SKM-1 treated with dmso at 0.1 percent for 144 hours (cell line): Measurements from ENCODE around the gene RALGAPA2.
A peak's percentile ranks its signal among the peaks of the same experiment; 100 is the strongest.
"Not testable (repeated sequence)": the region's sequence is repeated elsewhere in the genome, so short reads cannot be mapped to it uniquely, and the experiment has no call there.

Source experiments
- DNase-seq: peaks from one replicate; lab custom pipeline; 2025; ENCODE audit not compliant: unreplicated experiment; lab: John Stamatoyannopoulos, UW

Gene RALGAPA2

DNA sequence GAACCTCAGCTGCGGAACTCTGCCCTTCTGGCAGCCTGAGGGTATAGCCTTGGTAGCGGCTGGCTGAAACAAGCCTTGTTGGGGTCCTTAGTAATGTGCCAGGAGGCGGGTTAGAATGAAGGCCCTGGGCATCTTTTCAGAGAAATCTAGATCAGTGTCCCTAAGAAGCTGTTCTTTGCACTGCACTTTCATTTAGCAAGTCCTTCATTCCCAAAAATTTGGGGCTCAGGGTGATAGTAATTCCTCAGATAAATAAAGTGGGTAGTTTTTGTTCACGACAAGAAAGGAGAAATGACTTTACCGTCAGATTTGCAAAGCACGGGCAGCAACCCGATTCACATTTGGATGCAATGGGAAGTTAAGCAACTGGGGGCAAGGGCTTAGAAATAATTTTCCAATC is 341.4 kb downstream of the RALGAPA2 start:
- DNase-seq, result no peak

GRCh38 chr20:20370094-20370575 is 342.3 kb downstream of the RALGAPA2 start:
- DNase-seq, result no peak

GRCh38 chr20:20369250-20370093 is 343.0 kb downstream of the RALGAPA2 start:
- DNase-seq, result no peak

- no peak for DNase-seq
Measured at GRCh38 chr20:20368418-20369249, 343.8 kb downstream of the RALGAPA2 start.

- no peak for DNase-seq
Measured at GRCh38 chr20:20367575-20368417, 344.6 kb downstream of the RALGAPA2 start, which contains the start of gene INSM1. Gene INSM1 (plus strand): TSS chr20:20368104. CDS start chr20:20368268, 164 bp downstream.

DNA sequence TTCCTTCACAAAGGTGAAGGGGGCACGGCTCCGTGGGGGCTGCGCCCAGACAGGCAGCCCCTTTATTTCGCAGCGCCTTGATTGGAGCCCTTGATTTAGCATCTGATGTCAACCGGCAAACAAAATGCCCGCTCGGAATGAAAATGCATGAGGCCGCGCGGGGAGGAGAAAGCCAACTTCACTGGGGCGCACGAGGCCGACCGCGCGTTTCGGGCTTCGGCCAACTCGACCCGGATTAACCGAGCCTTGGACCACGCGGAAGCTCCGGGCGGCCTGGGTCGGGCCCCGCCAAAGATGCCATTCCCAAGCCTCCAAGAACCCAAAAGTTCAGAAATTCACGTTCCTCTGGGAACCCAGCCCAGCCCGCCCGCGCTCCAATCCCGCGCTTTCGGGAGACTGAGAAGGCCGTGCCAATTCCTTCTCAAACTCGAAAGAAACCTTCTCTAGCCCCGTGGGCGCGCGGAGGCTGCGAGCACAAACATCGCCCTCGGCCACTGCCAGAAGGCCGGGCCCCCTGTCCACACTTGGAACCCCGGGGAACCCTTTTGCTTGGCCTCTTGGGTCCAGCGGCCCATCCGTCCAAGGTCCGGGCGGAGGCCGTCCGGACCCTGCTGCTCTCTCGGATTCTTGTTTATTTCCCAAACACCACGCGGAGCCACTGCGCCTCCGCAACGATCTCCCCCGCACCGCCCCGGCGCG is 345.4 kb downstream of the RALGAPA2 start:
- no peak for DNase-seq

DNA sequence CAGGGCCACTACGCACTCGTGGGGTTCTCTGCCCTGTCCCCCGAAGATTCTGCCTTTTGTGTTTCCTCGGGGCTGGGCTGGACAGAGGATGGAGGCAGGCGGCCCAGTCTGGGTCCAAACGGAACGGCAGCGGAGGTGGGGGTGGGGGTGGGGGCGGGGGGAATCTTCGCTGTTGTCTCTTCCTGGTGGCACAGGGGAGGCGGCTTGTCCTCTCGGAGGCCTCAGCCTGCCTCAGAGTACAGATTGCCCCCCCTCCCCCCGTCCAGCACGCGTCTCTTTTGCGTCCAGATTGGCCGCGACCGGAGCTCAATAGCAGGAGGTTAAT is 345.9 kb downstream of the RALGAPA2 start:
- DNase-seq, result no peak

- DNase-seq, result no peak
Measured at GRCh38 chr20:20365480-20366161, 346.8 kb downstream of the RALGAPA2 start.

DNA sequence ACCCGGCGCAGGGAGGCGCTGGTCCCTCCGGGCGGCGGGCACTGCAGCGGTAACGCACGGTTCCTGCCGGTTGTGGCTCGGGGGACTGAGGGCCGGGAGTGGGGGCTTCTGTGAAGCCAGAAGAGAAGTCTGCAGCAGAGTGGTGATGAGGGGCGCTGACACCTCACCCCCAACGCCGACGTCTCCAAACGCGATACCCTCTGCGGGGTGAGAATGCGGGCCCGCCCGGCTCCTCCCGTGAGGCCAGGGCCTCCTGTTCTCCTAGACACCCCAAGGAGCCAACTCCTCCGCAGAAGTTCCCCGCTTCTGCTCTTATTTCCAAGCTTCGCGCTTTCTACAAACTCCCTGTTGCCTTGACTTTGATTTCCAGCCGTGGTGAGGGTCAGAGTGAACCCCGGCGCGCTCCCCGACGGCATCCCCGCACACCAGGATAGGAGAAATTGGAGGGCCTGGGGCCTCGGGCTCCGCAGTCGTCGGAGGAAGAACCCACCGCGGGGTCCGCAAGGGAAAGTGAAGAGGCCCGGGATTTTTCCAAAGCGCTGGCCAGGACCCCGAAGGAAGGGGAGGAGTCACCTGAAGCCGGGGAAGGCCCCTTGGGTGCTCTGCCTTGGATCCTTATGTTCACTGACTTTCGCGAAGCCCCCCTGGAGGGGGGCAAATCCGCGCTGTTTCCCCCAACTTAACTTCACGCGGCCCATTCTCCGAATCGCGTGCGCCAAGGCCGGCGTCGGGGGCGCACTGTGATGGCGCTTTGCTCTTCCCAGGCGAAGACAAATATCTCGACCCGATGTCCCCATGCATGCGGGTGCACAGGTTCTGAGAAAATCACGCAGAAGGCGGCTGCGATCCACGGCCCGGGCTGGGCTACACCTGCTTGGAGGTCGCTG is 347.6 kb downstream of the RALGAPA2 start:
- DNase-seq, result no peak

DNA sequence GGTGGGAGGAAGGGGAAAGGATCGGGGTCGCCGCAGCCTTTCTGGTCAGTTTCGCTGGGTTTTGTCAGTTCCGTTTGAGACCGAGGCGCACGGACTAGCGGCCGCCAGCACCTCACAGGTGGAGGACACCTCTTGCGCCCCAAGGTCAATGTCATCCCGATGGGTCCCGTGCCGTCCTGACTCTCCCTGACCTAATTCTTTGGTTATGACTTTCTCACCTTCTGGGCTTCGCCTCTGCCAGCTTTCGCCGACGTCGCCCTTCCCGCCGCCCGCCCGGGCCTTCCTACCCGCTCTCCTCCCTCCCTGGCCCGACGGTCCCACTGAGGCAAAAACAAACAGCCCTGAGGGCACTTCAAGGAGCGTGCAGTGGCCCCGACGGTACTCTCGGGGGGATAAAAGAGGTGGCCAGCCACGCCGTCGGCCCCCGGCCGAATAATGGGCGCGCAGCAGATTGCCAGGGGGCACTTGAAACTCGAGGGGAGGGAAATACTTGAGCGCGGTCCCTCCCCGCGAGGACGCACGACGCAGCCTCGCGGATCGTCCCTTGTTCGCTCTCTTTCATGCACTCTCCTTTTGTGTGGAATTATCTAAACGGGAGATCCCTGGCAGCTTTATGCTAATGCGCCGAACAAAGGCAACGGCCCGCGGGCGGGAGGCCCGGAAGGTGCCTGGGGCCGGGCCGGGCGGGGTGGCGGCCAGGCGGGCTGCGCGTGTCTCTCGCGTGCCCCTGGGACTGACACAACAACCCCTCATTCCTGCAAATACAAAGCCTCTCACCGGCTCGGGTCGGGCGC is 348.4 kb downstream of the RALGAPA2 start:
- no peak for DNase-seq

DNA sequence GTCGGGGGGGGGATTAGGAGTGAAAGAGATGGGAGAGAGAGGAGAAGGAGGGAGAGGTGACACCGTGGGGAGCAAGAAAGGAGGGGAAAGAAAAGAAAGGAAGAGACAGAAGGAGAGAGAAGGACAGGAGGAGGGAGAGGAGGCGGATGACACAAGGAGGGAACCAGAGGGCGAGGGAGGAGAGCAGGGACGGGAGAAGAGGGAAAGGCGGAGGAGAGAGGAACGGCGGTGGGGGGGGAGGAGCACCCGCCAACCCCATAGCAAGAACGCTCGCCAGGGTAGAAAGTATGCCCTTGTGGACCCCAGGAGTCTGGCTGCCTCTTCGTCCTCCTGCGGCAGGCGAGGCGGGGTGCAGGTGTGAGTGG is 349.0 kb downstream of the RALGAPA2 start:
- DNase-seq, result no peak

DNA sequence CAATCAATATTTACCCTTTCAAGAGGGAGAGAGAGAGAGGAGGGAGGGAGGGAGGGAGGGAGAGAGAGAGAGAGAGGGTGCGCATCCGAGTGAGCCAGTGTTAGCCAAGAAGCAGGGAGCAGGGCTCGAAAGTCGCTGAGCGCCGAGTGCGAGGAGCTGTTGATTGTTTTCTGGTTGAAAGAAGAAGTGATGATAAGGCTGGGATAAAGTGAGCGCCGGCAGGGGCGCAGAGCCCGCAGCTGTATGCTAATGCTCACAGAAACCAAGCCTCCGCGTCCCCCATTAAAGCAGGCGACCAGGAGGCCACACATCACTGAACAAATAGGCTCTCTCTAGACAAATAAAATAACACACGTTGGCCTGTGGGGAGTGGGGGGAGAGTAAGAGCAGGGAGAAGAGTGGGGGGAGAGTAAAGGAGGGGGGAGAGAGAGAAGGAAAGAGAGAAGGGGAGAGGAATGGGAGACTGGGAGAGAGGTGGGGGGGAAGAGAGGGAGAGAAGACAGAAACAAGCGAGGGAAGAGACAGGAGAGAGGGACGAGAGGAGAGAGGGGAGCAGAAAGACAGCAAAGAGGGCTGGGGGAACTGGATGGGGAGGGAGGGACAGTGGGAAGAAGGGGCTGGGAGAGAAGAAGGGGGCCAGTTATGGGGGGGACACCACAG is 349.5 kb downstream of the RALGAPA2 start:
- DNase-seq, result no peak

DNA sequence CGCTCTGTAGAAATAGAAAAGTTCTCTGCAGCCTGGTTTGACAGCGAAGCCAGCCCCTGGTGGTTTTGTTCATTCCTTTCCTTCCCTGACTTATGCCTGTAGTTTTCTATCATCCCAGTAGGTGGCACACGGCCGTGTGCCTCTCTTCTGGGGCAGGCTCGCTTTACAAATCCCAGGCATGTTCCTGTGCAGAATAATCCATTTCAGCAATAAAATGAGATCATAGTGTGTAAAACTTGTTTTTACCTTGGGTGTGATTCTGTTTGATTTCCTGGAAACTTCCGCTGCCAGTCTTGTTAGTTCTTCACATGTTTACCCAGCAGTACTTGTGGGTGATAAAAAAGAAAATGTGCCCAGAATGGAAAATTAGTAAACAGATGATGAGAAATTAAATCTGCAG is 352.0 kb downstream of the RALGAPA2 start:
- DNase-seq, result peak; percentile 29

DNA sequence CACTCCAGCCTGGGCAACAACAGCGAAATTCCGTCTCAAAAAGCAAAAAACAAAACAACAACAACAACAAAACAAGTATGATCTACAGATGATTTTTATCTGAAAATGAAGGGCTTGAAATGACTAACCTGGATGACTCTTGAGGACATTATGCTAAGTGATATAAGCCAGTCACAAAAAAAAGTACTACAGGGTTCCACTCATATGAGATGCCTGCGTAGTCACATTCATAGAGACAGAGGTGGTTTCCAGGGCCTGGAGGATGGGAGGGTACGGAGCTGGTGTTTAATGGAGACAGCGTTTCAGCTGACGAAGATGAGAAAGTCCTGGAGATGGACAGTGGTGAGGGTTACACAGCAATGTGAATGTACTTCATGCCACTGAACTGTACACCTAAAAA is 352.8 kb downstream of the RALGAPA2 start:
- DNase-seq, result no peak

GRCh38 chr20:20358801-20359200 is 353.6 kb downstream of the RALGAPA2 start:
- DNase-seq, result no peak

DNA sequence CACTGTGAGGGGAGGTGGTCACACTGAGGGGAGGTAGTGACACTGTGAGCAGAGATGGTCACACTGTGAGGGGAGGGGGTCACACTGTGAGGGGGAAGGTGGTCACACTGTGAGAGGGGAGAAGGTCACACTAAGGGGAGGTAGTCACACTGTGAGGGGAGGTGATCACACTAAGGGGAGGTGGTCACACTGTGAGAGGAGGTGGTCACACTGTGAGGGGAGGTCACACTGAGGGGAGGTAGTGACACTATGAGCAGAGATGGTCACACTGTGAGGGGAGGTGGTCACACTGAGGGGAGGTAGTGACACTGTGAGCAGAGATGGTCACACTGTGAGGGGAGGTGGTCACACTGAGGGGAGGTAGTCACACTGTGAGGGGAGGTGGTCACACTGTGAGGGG is 356.9 kb downstream of the RALGAPA2 start:
- not testable (repeated sequence) for DNase-seq

DNA sequence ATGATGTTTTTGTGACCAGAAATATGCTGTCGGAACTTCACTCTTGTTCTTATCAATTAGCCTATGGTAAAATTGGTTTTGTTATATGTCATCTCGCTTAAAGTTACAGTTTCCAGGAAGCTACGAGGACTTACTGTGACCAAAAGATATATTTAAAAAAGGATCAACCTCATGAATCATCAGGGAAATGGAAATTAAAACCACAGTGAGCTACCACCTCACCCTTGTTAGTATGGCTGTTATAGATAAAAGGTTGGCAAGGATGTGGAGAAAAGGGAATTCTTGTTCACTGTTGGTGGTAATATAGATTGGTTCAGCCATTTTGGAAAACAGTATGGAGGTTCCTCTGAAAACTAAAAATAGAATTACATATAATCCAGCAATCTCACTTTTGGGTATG is 358.9 kb downstream of the RALGAPA2 start:
- DNase-seq, result no peak

- no peak for DNase-seq
Measured at GRCh38 chr20:20344476-20344875, 368.0 kb downstream of the RALGAPA2 start.
